ENCODE results near the gene PIK3CD. TPM values are rescaled to one million over a fixed set of nuclear protein-coding genes. Genes with fewer than 3 reads are reported as not detected.

The PIK3CD gene
- total and polyA plus RNA-seq, 2 donors (not counting 3 experiments of a cell fraction or from before 2014, with no cell fraction given): 3.5 to 5.2 TPM

GRCh38 chr1:9700340-9700739 lies 48.8 kb downstream of the PIK3CD start:
- H3K9me3 ChIP-seq (replicated peaks; ENCODE audit: control insufficient read depth, insufficient read depth, low read length): no peaks in the 10 kb centered on the region
- no peak overlapping the region for H3K27ac ChIP-seq (ENCODE audit: insufficient read depth, low read depth, low read length)
- CTCF ChIA-PET: interaction anchor here (0.9 to 1.0 kb wide), 2 partner anchors 11 to 19 kb away, joined by 3 to 4 read pairs; no protein-coding TSS in a partner anchor
- no peaks in the 10 kb centered on the region for H3K36me3 ChIP-seq (ENCODE audit: control insufficient read depth in 2 of 2, extremely low read depth in 1 of 2, insufficient read depth in 2 of 2, low read length in 2 of 2)
- no peaks in the 10 kb centered on the region for H3K27me3 ChIP-seq (ENCODE audit: control insufficient read depth in 2 of 2, insufficient read depth in 2 of 2, low read length in 2 of 2)
- TF ChIP-seq FOS (IDR thresholded peaks at IDR 0.05; ENCODE audit: borderline replicate concordance, insufficient read depth, low read length) (peak; percentile 17), POLR2AphosphoS5 (IDR thresholded peaks at IDR 0.05; ENCODE audit: insufficient read depth, low read depth, low read length) (no peak)
- H4K20me1 ChIP-seq (replicated peaks; ENCODE audit: control insufficient read depth, extremely low read depth, insufficient read depth, low read length): no peaks in the 10 kb centered on the region
- H3K4me2 ChIP-seq (ENCODE audit: insufficient read depth, low read length): no peak overlapping the region
- intact Hi-C loops (cut with micrococcal nuclease) (no loop called here), dilution Hi-C loops (cut with MboI; ENCODE audit: extremely low pct_ligation_motif_present, low sequenced_read_pairs) (no loop called here)
- H3K9me1 ChIP-seq (replicated peaks; ENCODE audit: control insufficient read depth, extremely low read depth, insufficient read depth, low read length): no peaks in the 10 kb centered on the region
- H3K4me3 ChIP-seq (replicated peaks in 1 of 3; ENCODE audit: insufficient read depth in 1 of 3, low read depth in 1 of 3, low read length in 3 of 3): no peak overlapping the region
- DNase-seq (ENCODE audit: low read depth, low spot score) (no peak), FAIRE-seq (peak; percentile 28)
- H3K79me2 ChIP-seq (ENCODE audit: control insufficient read depth, insufficient read depth, low read length): no peaks in the 10 kb centered on the region
- no peaks in the 10 kb centered on the region for H3K4me1 ChIP-seq (ENCODE audit: control insufficient read depth, extremely low read depth, insufficient read depth, low read length)
- BruUV-seq (replicated peaks): no TSS peak
- POLR2A ChIA-PET: no interaction called here
- H2AFZ ChIP-seq (ENCODE audit: low read depth, low read length): peak overlapping the region; percentile 54
- no peak overlapping the region for H3K9ac ChIP-seq (replicated peaks; ENCODE audit: extremely low read depth, insufficient read depth, low read length)

GRCh38 chr1:9701665-9702064 lies 50.1 kb downstream of the PIK3CD start:
- H3K9me3 ChIP-seq (replicated peaks; ENCODE audit: control insufficient read depth, insufficient read depth, low read length): no peaks in the 10 kb centered on the region
- H4K20me1 ChIP-seq (replicated peaks; ENCODE audit: control insufficient read depth, extremely low read depth, insufficient read depth, low read length): no peaks in the 10 kb centered on the region
- dilution Hi-C loops (cut with MboI; ENCODE audit: extremely low pct_ligation_motif_present, low sequenced_read_pairs): no loop called here
- no peaks in the 10 kb centered on the region for H3K79me2 ChIP-seq (ENCODE audit: control insufficient read depth, insufficient read depth, low read length)
- H3K4me2 ChIP-seq (ENCODE audit: insufficient read depth, low read length): no peak overlapping the region
- BruUV-seq (replicated peaks): no TSS peak
- H3K9me1 ChIP-seq (replicated peaks; ENCODE audit: control insufficient read depth, extremely low read depth, insufficient read depth, low read length): no peaks in the 10 kb centered on the region
- CTCF ChIA-PET: interaction anchor here (0.6 to 1.2 kb wide), 2 partner anchors 12 to 47 kb away, joined by 3 to 8 read pairs; no protein-coding TSS in a partner anchor
- H3K36me3 ChIP-seq (ENCODE audit: control insufficient read depth in 2 of 2, extremely low read depth in 1 of 2, insufficient read depth in 2 of 2, low read length in 2 of 2): no peaks in the 10 kb centered on the region
- no peak for FAIRE-seq
- H3K4me3 ChIP-seq (replicated peaks in 1 of 3; ENCODE audit: insufficient read depth in 1 of 3, low read depth in 1 of 3, low read length in 3 of 3): no peak overlapping the region
- no peak overlapping the region for H3K27ac ChIP-seq (ENCODE audit: insufficient read depth, low read depth, low read length)
- intact Hi-C loops (cut with micrococcal nuclease): no loop called here
- POLR2A ChIA-PET: no interaction called here
- H3K9ac ChIP-seq (replicated peaks; ENCODE audit: extremely low read depth, insufficient read depth, low read length): no peak overlapping the region
- H3K27me3 ChIP-seq (ENCODE audit: control insufficient read depth in 2 of 2, insufficient read depth in 2 of 2, low read length in 2 of 2): no peaks in the 10 kb centered on the region
- H3K4me1 ChIP-seq (ENCODE audit: control insufficient read depth, extremely low read depth, insufficient read depth, low read length): no peaks in the 10 kb centered on the region
- no peak for DNase-seq (ENCODE audit: low read depth, low spot score)
- H2AFZ ChIP-seq (ENCODE audit: low read depth, low read length): no peak overlapping the region
- TF ChIP-seq MYC (IDR thresholded peaks at IDR 0.05; ENCODE audit: low read depth, low read length): no peak
